HG02938 (cell line): ENCODE measurements around the gene CCDC92B.
"Not testable (repeated sequence)": the region's sequence is repeated elsewhere in the genome, so short reads cannot be mapped to it uniquely, and the experiment has no call there.

Source experiments
- ATAC-seq: cut with Tn5 transposase; IDR thresholded peaks from one replicate; pipeline ENCODE4 v1.9.1; 2021; ENCODE audit warnings: mild to moderate bottlenecking, moderate library complexity; ENCODE audit not compliant: unreplicated experiment

CCDC92B gene

GRCh38 chr17:2691069-2691871 is 58.2 kb downstream of the CCDC92B start:
- ATAC-seq: no peak

GRCh38 chr17:2690165-2691068 is 59.0 kb downstream of the CCDC92B start:
- ATAC-seq: no peak

GRCh38 chr17:2689411-2690164 is 59.9 kb downstream of the CCDC92B start:
- ATAC-seq: no peak

- no peak for ATAC-seq
Measured at GRCh38 chr17:2688351-2689342, 60.8 kb downstream of the CCDC92B start.

GRCh38 chr17:2687074-2687418 is 62.4 kb downstream of the CCDC92B start:
- no peak for ATAC-seq

- ATAC-seq: no peak
Measured at GRCh38 chr17:2685696-2686095, 63.8 kb downstream of the CCDC92B start.

- no peak for ATAC-seq
Measured at GRCh38 chr17:2684549-2684948, 64.9 kb downstream of the CCDC92B start.

- ATAC-seq: no peak
Measured at GRCh38 chr17:2683912-2684311, 65.5 kb downstream of the CCDC92B start.

- ATAC-seq: no peak
Measured at GRCh38 chr17:2682176-2682938, 67.1 kb downstream of the CCDC92B start.

GRCh38 chr17:2681650-2682049 is 67.8 kb downstream of the CCDC92B start:
- no peak for ATAC-seq

- no peak for ATAC-seq
Measured at GRCh38 chr17:2680961-2681360, 68.5 kb downstream of the CCDC92B start.

GRCh38 chr17:2679247-2679646 is 70.2 kb downstream of the CCDC92B start:
- ATAC-seq: not testable (repeated sequence)
